HG02759 (cell line): ENCODE data around the gene KCNJ2.

ENCODE experiments used
- ATAC-seq: cut with Tn5 transposase; IDR thresholded peaks from one replicate; pipeline ENCODE4 v1.9.1; 2021; ENCODE audit warnings: mild to moderate bottlenecking, moderate library complexity; ENCODE audit not compliant: unreplicated experiment

KCNJ2 gene

GRCh38 chr17:70202840-70203239, 33.5 kb downstream of the KCNJ2 start:
- ATAC-seq = no peak

GRCh38 chr17:70204431-70204830, 35.1 kb downstream of the KCNJ2 start:
- no peak for ATAC-seq

- no peak for ATAC-seq
Observed at GRCh38 chr17:70205401-70205800, 36.1 kb downstream of the KCNJ2 start.

- ATAC-seq = no peak
Observed at GRCh38 chr17:70206361-70207010, 37.2 kb downstream of the KCNJ2 start.

- no peak for ATAC-seq
Observed at GRCh38 chr17:70207184-70207583, 37.9 kb downstream of the KCNJ2 start.

- no peak for ATAC-seq
Observed at GRCh38 chr17:70208080-70208794, 38.9 kb downstream of the KCNJ2 start.

- ATAC-seq = no peak
Observed at GRCh38 chr17:70208825-70209555, 39.7 kb downstream of the KCNJ2 start.

GRCh38 chr17:70215656-70216055, 46.3 kb downstream of the KCNJ2 start:
- no peak for ATAC-seq

GRCh38 chr17:70217571-70217970, 48.2 kb downstream of the KCNJ2 start:
- no peak for ATAC-seq

GRCh38 chr17:70225276-70225675, 55.9 kb downstream of the KCNJ2 start:
- no peak for ATAC-seq
